Astrocyte (in vitro differentiated cells and primary cell): ENCODE results near the gene OXCT1. TPM values are rescaled to one million over a fixed set of nuclear protein-coding genes. Genes with fewer than 3 reads are reported as not detected.

Source experiments
- DNase-seq: peaks from one replicate; pipeline ENCODE4 v3.0.0-alpha.2; 2010; ENCODE audit warnings: low read depth
- FAIRE-seq: peaks from 2 replicates; lab custom pipeline; 2011; peaks lifted over from hg19 to GRCh38; lab: Jason Lieb, UNC
- H2AFZ ChIP-seq: 2 replicates; pipeline ENCODE4 v1.6.0; 2012; ENCODE audit warnings: low read depth, low read length, inconsistent platforms
- H3K27ac ChIP-seq: 2 replicates; pipeline ENCODE4 v1.5.1; 2011; ENCODE audit warnings: low read depth, low read length, inconsistent platforms
- H3K27me3 ChIP-seq: 2 replicates; pipeline ENCODE4 v1.6.0; 2011; ENCODE audit warnings: low read length, inconsistent platforms; ENCODE audit not compliant: insufficient read depth
- H3K36me3 ChIP-seq: 2 replicates; pipeline ENCODE4 v1.5.1; 2011; ENCODE audit warnings: low read length, inconsistent platforms; ENCODE audit not compliant: insufficient read depth
- H3K4me1 ChIP-seq: 2 replicates; pipeline ENCODE4 v1.5.1; 2011; ENCODE audit warnings: low read length, inconsistent platforms; ENCODE audit not compliant: insufficient read depth
- H3K4me2 ChIP-seq: 2 replicates; pipeline ENCODE4 v1.6.0; 2012; ENCODE audit warnings: low read length, inconsistent platforms
- H3K4me3 ChIP-seq: 2 replicates; pipeline ENCODE4 v1.5.1; 2011; ENCODE audit warnings: low read depth, mild to moderate bottlenecking, low read length, inconsistent platforms; ENCODE audit not compliant: insufficient read depth
- H3K79me2 ChIP-seq: 2 replicates; pipeline ENCODE4 v1.6.0; 2012; ENCODE audit warnings: mild to moderate bottlenecking, low read length, inconsistent platforms; ENCODE audit not compliant: insufficient read depth
- H3K9ac ChIP-seq: 2 replicates; pipeline ENCODE4 v1.6.0; 2012; ENCODE audit warnings: mild to moderate bottlenecking, low read length, inconsistent platforms
- H3K9me3 ChIP-seq: 2 replicates; pipeline ENCODE4 v1.5.1; 2012; ENCODE audit warnings: low read depth, mild to moderate bottlenecking, low read length, inconsistent platforms; ENCODE audit not compliant: insufficient read depth
- H4K20me1 ChIP-seq: 2 replicates; pipeline ENCODE4 v1.6.0; 2012; ENCODE audit warnings: low read length, inconsistent platforms; ENCODE audit not compliant: insufficient read depth
- H3K27ac Mint-ChIP-seq: one replicate; pipeline ENCODE4 v1.8.0; 2021; ENCODE audit warnings: mild to moderate bottlenecking, mixed read lengths; ENCODE audit not compliant: unreplicated experiment
- H3K27me3 Mint-ChIP-seq: one replicate; pipeline ENCODE4 v1.8.0; 2021; ENCODE audit warnings: low read depth, mixed read lengths; ENCODE audit not compliant: unreplicated experiment
- H3K36me3 Mint-ChIP-seq: one replicate; pipeline ENCODE4 v1.8.0; 2021; ENCODE audit warnings: low read depth, mixed read lengths; ENCODE audit not compliant: unreplicated experiment
- H3K4me1 Mint-ChIP-seq: one replicate; pipeline ENCODE4 v1.8.0; 2021; ENCODE audit warnings: low read depth, mixed read lengths; ENCODE audit not compliant: unreplicated experiment
- H3K4me3 Mint-ChIP-seq: one replicate; pipeline ENCODE4 v1.8.0; 2021; ENCODE audit warnings: mild to moderate bottlenecking, moderate library complexity, mixed read lengths; ENCODE audit not compliant: unreplicated experiment
- H3K9me3 Mint-ChIP-seq: one replicate; pipeline ENCODE4 v1.8.0; 2021; ENCODE audit warnings: mild to moderate bottlenecking, mixed read lengths; ENCODE audit not compliant: unreplicated experiment
- CTCF ChIP-seq: IDR thresholded peaks from 2 replicates; pipeline ENCODE4 v1.5.1; 2011; ENCODE audit warnings: low read depth, mild to moderate bottlenecking, inconsistent platforms, low read length, moderate library complexity; ENCODE audit not compliant: insufficient read depth
- EZH2 ChIP-seq: IDR thresholded peaks from 2 replicates; pipeline ENCODE4 v1.6.1; 2012; ENCODE audit warnings: mild to moderate bottlenecking, low read length, inconsistent platforms; ENCODE audit not compliant: insufficient read depth
- total RNA-seq: library from RNA; stranded (reverse); gene quantifications from 2 replicates; pipeline ENCODE4 v1.2.1, GENCODE V29; 2021

Gene OXCT1
- total RNA-seq, 1 donor from 2014 or later = 24.9 TPM

- H3K27ac Mint-ChIP-seq = no peak overlapping the region
Observed at GRCh38 chr5:41751867-41752266, 118.4 kb downstream of the OXCT1 start.

GRCh38 chr5:41748631-41749030 is 121.6 kb downstream of the OXCT1 start:
- TF ChIP-seq CTCF (no peak), EZH2 (no peak)
- H3K4me3 Mint-ChIP-seq = no peak overlapping the region
- H3K36me3 Mint-ChIP-seq = peaks cover 6% of the 10 kb centered on the region
- DNase-seq = peak; percentile 78
- Histone ChIP-seq H3K4me2 (no peak overlapping the region), H3K27ac (no peak overlapping the region), H3K79me2 (no peaks in the 10 kb centered on the region), H2AFZ (no peak overlapping the region), H3K9me3 (no peaks in the 10 kb centered on the region), H3K9ac (no peak overlapping the region), H3K4me1 (no peaks in the 10 kb centered on the region), H3K4me3 (no peak overlapping the region), H4K20me1 (no peaks in the 10 kb centered on the region), H3K27me3 (no peaks in the 10 kb centered on the region), H3K36me3 (peaks cover 6% of the 10 kb centered on the region)
- H3K4me1 Mint-ChIP-seq = peaks cover 31% of the 10 kb centered on the region
- no peaks in the 10 kb centered on the region for H3K9me3 Mint-ChIP-seq
- peak overlapping the region; percentile 29 for H3K27ac Mint-ChIP-seq
- FAIRE-seq = no peak
- H3K27me3 Mint-ChIP-seq = no peaks in the 10 kb centered on the region

More at GRCh38 chr5:41751867-41752266, 118.4 kb downstream of the OXCT1 start:
- Histone ChIP-seq H3K4me3 (no peak overlapping the region), H2AFZ (no peak overlapping the region), H4K20me1 (no peaks in the 10 kb centered on the region), H3K9ac (no peak overlapping the region), H3K4me1 (no peaks in the 10 kb centered on the region), H3K79me2 (no peaks in the 10 kb centered on the region), H3K36me3 (no peaks in the 10 kb centered on the region), H3K27ac (no peak overlapping the region), H3K27me3 (no peaks in the 10 kb centered on the region), H3K9me3 (no peaks in the 10 kb centered on the region), H3K4me2 (no peak overlapping the region)
- no peak overlapping the region for H3K4me3 Mint-ChIP-seq
- H3K36me3 Mint-ChIP-seq = no peaks in the 10 kb centered on the region
- DNase-seq (peak; percentile 25), FAIRE-seq (no peak)
- H3K27me3 Mint-ChIP-seq = no peaks in the 10 kb centered on the region
- TF ChIP-seq CTCF (no peak), EZH2 (no peak)
- H3K4me1 Mint-ChIP-seq = peaks cover 31% of the 10 kb centered on the region
- no peaks in the 10 kb centered on the region for H3K9me3 Mint-ChIP-seq

- Histone ChIP-seq H3K9me3 (no peaks in the 10 kb centered on the region), H3K27ac (no peak overlapping the region), H3K36me3 (peaks cover 6% of the 10 kb centered on the region), H2AFZ (no peak overlapping the region), H3K79me2 (no peaks in the 10 kb centered on the region), H3K9ac (no peak overlapping the region), H3K4me1 (no peaks in the 10 kb centered on the region), H4K20me1 (no peaks in the 10 kb centered on the region), H3K4me3 (no peak overlapping the region), H3K4me2 (peak overlapping the region; percentile 9), H3K27me3 (no peaks in the 10 kb centered on the region)
- Mint-ChIP-seq H3K27ac (no peak overlapping the region), H3K9me3 (no peaks in the 10 kb centered on the region), H3K27me3 (no peaks in the 10 kb centered on the region), H3K36me3 (peaks cover 6% of the 10 kb centered on the region), H3K4me3 (no peak overlapping the region), H3K4me1 (peaks cover 27% of the 10 kb centered on the region)
- FAIRE-seq (no peak), DNase-seq (no peak)
- TF ChIP-seq EZH2 (no peak), CTCF (no peak)
Observed at GRCh38 chr5:41747708-41748107, 122.5 kb downstream of the OXCT1 start.
